WTC11 (cell line): ENCODE data around the gene GRB10. TPM values are rescaled to one million over a fixed set of nuclear protein-coding genes. Genes with fewer than 3 reads are reported as not detected.

Source experiments
- ATAC-seq: fragments of 200-7000 bp; cut with Tn5 transposase; 2 replicates; pipeline ENCODE4 v1.10.0; 2021; ENCODE audit warnings: mild to moderate bottlenecking, moderate library complexity
- CTCF ChIA-PET: fragments of 300-600 bp; sonication (Branson Sonifier 250); formaldehyde crosslinking; loops from one replicate; lab custom pipeline; 2021; ENCODE audit warnings: antibody characterized with exemption; lab: Charles Lee
- POLR2A ChIA-PET: fragments of 350-600 bp; sonication (Branson Sonifier 250); formaldehyde crosslinking; loops from one replicate; lab custom pipeline; 2021; ENCODE audit warnings: antibody characterized with exemption; lab: Charles Lee
- DNase-seq: peaks from one replicate; pipeline ENCODE4 v3.0.0; 2021; ENCODE audit warnings: low spot score
- H3K27ac Mint-ChIP-seq: 2 replicates; pipeline ENCODE4 v1.8.0; 2021; ENCODE audit warnings: mixed read lengths
- H3K27me3 Mint-ChIP-seq: 2 replicates; pipeline ENCODE4 v1.8.0; 2021; ENCODE audit warnings: low read depth, mild to moderate bottlenecking, moderate library complexity, mixed read lengths
- H3K36me3 Mint-ChIP-seq: 2 replicates; pipeline ENCODE4 v1.8.0; 2021; ENCODE audit warnings: mixed read lengths
- H3K4me1 Mint-ChIP-seq: 2 replicates; pipeline ENCODE4 v1.8.0; 2022; ENCODE audit warnings: mixed read lengths
- H3K4me3 Mint-ChIP-seq: 2 replicates; pipeline ENCODE4 v1.8.0; 2021; ENCODE audit warnings: mild to moderate bottlenecking, moderate library complexity, mixed read lengths
- H3K9me3 Mint-ChIP-seq: 2 replicates; pipeline ENCODE4 v1.8.0; 2021; ENCODE audit warnings: mixed read lengths
- ATF2 ChIP-seq: sonication (generic); formaldehyde crosslinking; IDR thresholded peaks from 2 replicates; pipeline ENCODE4 v1.8.1; 2022; ENCODE audit warnings: low read depth, missing genetic modification reagents, borderline replicate concordance
- CREM ChIP-seq: sonication (generic); formaldehyde crosslinking; IDR thresholded peaks from 2 replicates; pipeline ENCODE4 v1.8.1; 2022; ENCODE audit warnings: mild to moderate bottlenecking, missing genetic modification reagents, moderate library complexity
- CTCF ChIP-seq: fragments of 200-600 bp; IDR thresholded peaks from 2 replicates; pipeline ENCODE4 v1.8.0; 2022; ENCODE audit warnings: antibody characterized with exemption
- E2F4 ChIP-seq: sonication (generic); formaldehyde crosslinking; IDR thresholded peaks from 2 replicates; pipeline ENCODE4 v1.8.1; 2022; ENCODE audit warnings: low read depth, mild to moderate bottlenecking, moderate library complexity, missing genetic modification reagents, borderline replicate concordance
- ETV6 ChIP-seq: sonication (generic); formaldehyde crosslinking; IDR thresholded peaks from 2 replicates; pipeline ENCODE4 v1.8.1; 2022; ENCODE audit warnings: mild to moderate bottlenecking, missing genetic modification reagents
- FOXK1 ChIP-seq: sonication (generic); formaldehyde crosslinking; IDR thresholded peaks from 2 replicates; pipeline ENCODE4 v1.8.0; 2022; ENCODE audit warnings: mild to moderate bottlenecking, moderate library complexity, missing genetic modification reagents
- GABPB1 ChIP-seq: sonication (generic); formaldehyde crosslinking; IDR thresholded peaks from 2 replicates; pipeline ENCODE4 v1.8.1; 2023; ENCODE audit warnings: mild to moderate bottlenecking, missing genetic modification reagents
- GRHL2 ChIP-seq: fragments of 250-450 bp; sonication (Bioruptor Pico); IDR thresholded peaks from 2 replicates; pipeline ENCODE4 v1.8.0; 2022; ENCODE audit warnings: mild to moderate bottlenecking, moderate library complexity; ENCODE audit not compliant: insufficient replicate concordance, severe bottlenecking
- GTF2I ChIP-seq: fragments of 250-450 bp; sonication (Bioruptor Pico); conservative IDR thresholded peaks from 2 replicates; pipeline ENCODE4 v1.4.0; 2021; ENCODE audit warnings: mild to moderate bottlenecking
- HMGA2 ChIP-seq: fragments of 250-450 bp; sonication (Bioruptor Pico); IDR thresholded peaks from 2 replicates; pipeline ENCODE4 v1.4.0; 2021; ENCODE audit warnings: mild to moderate bottlenecking, moderate library complexity
- NFYB ChIP-seq: sonication (generic); formaldehyde crosslinking; conservative IDR thresholded peaks from 2 replicates; pipeline ENCODE4 v1.8.0; 2022; ENCODE audit warnings: low read depth, missing genetic modification reagents
- NR3C1 ChIP-seq: sonication (generic); formaldehyde crosslinking; conservative IDR thresholded peaks from 2 replicates; pipeline ENCODE4 v1.8.1; 2023; ENCODE audit warnings: low read depth, mild to moderate bottlenecking, missing genetic modification reagents
- PREB ChIP-seq: sonication (generic); formaldehyde crosslinking; IDR thresholded peaks from 2 replicates; pipeline ENCODE4 v1.8.1; 2022; ENCODE audit warnings: mild to moderate bottlenecking, missing genetic modification reagents, moderate library complexity, borderline replicate concordance
- STAT6 ChIP-seq: sonication (generic); formaldehyde crosslinking; conservative IDR thresholded peaks from 2 replicates; pipeline ENCODE4 v1.8.1; 2023; ENCODE audit warnings: mild to moderate bottlenecking, low read depth, missing genetic modification reagents, moderate library complexity
- ZBTB21 ChIP-seq: sonication (generic); formaldehyde crosslinking; IDR thresholded peaks from 2 replicates; pipeline ENCODE4 v1.8.1; 2023; ENCODE audit warnings: mild to moderate bottlenecking, missing genetic modification reagents, borderline replicate concordance
- ZNF219 ChIP-seq: sonication (generic); formaldehyde crosslinking; IDR thresholded peaks from 2 replicates; pipeline ENCODE4 v1.8.0; 2023; ENCODE audit warnings: missing genetic modification reagents, mild to moderate bottlenecking, borderline replicate concordance
- ZNF263 ChIP-seq: sonication (generic); formaldehyde crosslinking; IDR thresholded peaks from 2 replicates; pipeline ENCODE4 v1.8.1; 2022; ENCODE audit warnings: low read depth, mild to moderate bottlenecking, moderate library complexity, missing genetic modification reagents
- ZNF317 ChIP-seq: sonication (generic); formaldehyde crosslinking; IDR thresholded peaks from 2 replicates; pipeline ENCODE4 v1.8.1; 2023; ENCODE audit warnings: low read depth, mild to moderate bottlenecking, moderate library complexity, missing genetic modification reagents, borderline replicate concordance
- ZNF416 ChIP-seq: fragments of 250-450 bp; sonication (Bioruptor Pico); IDR thresholded peaks from 2 replicates; pipeline ENCODE4 v1.9.0; 2021; ENCODE audit warnings: mild to moderate bottlenecking, inconsistent platforms
- ZNF532 ChIP-seq: fragments of 250-450 bp; sonication (Bioruptor Pico); IDR thresholded peaks from 2 replicates; pipeline ENCODE4 v1.9.0; 2021; ENCODE audit warnings: mild to moderate bottlenecking, borderline replicate concordance
- total RNA-seq: library from RNA; stranded (reverse); gene quantifications from 3 replicates; pipeline ENCODE4 v1.2.3, GENCODE V29; 2021

The GRB10 gene
- total RNA-seq, 1 experiment from 2014 or later: 103 TPM

GRCh38 chr7:50627824-50628361 lies 154.8 kb downstream of the GRB10 start (continued):
- no peak for TF ChIP-seq E2F4 (CRISPR knock-in tag)
- TF ChIP-seq ZNF219 (CRISPR knock-in tag): no peak
- TF ChIP-seq GTF2I (CRISPR knock-in tag): no peak
- TF ChIP-seq ZNF263: no peak

GRCh38 chr7:50626286-50626685 lies 156.4 kb downstream of the GRB10 start:
- no peak for ATAC-seq
- TF ChIP-seq STAT6 (CRISPR knock-in tag) (no peak), ATF2 (CRISPR knock-in tag) (no peak), GABPB1 (CRISPR knock-in tag) (no peak), ZNF532 (CRISPR knock-in tag) (no peak), CTCF (no peak), PREB (CRISPR knock-in tag) (no peak), GRHL2 (no peak), FOXK1 (CRISPR knock-in tag) (no peak), ZNF317 (CRISPR knock-in tag) (no peak), ZNF416 (CRISPR knock-in tag) (no peak), CREM (CRISPR knock-in tag) (no peak), ETV6 (CRISPR knock-in tag) (no peak), HMGA2 (CRISPR knock-in tag) (no peak), ZBTB21 (no peak), NR3C1 (CRISPR knock-in tag) (no peak), NFYB (CRISPR knock-in tag) (no peak)

More at GRCh38 chr7:50626286-50626685, 156.4 kb downstream of the GRB10 start:
- H3K27me3 Mint-ChIP-seq: no peaks in the 10 kb centered on the region
- no peaks in the 10 kb centered on the region for H3K9me3 Mint-ChIP-seq
- H3K4me1 Mint-ChIP-seq: peaks cover 31% of the 10 kb centered on the region
- POLR2A ChIA-PET: no interaction called here
- DNase-seq: no peak
- H3K36me3 Mint-ChIP-seq: peaks cover 3% of the 10 kb centered on the region; the same call in 1 of the 2 replicates
- no peak overlapping the region for H3K27ac Mint-ChIP-seq
- H3K4me3 Mint-ChIP-seq: no peak overlapping the region
- CTCF ChIA-PET: interaction anchor here (1.7 kb wide), 1 partner anchor 375 kb away, joined by 5 read pairs; no protein-coding TSS in a partner anchor
